Activated T-cell treated with anti-CD3 and anti-CD28 coated beads, Interleukin-2, amount 50 U/mL, for 48 hours (primary cell): ENCODE data around the gene TSKU.
"Not testable (repeated sequence)": the region's sequence is repeated elsewhere in the genome, so short reads cannot be mapped to it uniquely, and the experiment has no call there.

Experiments
- DNase-seq, 2 experiments: peaks; one replicate each; pipeline ENCODE4 v3.0.0-alpha.2; 2020

The TSKU gene

DNA sequence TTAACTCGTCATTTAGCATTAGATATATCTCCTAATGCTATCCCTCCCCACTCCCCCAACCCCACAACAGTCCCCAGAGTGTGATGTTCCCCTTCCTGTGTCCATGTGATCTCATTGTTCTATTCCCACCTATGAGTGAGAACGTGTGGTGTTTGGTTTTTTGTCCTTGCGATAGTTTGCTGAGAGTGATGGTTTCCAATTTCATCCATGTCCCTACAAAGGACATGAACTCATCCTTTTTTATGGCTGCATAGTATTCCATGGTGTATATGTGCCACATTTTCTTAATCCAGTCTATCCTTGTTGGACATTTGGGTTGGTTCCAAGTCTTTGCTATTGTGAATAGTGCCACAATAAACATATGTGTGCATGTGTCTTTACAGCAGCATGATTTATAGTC is 43.4 kb downstream of the TSKU start:
- not testable (repeated sequence) for DNase-seq

GRCh38 chr11:76827005-76827404 is 43.8 kb downstream of the TSKU start:
- DNase-seq: not testable (repeated sequence)

DNA sequence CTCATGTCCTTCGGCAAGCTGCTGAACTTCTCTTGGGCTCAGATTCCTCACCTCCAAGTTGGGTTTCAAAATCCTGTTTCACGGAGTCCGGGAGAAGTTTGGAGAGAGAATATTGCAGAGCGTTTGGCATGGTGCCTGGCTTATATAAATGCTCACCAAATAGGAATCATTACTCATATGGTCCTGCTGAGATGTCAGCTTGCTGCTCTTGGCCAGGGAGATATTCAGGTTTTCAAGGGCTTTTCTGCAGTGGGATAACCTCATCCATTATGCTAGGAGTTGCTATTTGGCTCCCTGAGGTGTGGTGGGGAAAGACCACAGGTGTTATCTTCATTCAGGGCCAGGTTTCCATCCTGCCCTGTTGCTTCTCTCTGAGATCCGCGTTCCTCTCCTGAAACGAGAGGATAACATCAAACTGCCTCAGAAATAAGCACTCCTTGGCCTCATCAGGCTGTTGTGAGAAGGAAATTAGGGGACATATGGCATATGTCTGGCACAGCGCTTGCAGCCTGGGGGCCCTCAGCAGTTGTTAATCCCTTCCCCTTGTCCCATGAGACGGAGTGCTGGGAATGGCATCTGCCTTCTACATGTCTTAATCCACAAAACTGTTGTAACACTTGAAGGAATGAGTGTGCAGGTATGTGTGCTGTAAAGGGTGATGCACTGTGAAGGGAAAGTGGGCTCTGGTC is 47.6 kb downstream of the TSKU start:
- no peak for DNase-seq

DNA sequence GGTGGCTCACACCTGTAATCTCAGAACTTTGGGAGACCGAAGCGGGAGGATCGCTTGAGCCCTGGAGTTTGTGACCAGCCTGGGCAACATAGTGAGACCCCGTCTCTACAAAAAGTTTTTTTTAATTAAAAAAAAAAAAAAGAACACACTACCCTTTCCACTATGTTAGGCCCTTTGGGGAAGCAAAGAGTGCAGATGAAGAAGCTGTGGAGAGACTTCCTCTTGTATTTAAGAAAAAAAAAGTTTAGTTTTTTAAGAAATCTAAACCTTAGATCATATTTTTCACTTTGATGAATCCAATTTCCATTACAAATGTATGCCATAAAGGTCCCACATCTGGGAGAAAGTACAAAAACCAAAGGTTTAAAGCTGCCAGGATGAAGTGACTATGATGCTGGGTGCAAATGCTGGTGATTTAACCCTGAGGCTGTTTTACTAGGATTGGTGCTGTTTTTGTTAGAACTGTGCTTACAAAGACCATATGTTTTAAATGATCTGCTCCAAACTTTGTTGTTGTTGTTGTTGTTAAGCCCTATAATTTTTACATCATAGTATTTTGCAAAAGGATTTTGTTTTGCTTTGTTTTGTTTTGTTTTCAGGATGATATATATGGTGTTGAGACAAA is 48.6 kb downstream of the TSKU start:
- DNase-seq: no peak

DNA sequence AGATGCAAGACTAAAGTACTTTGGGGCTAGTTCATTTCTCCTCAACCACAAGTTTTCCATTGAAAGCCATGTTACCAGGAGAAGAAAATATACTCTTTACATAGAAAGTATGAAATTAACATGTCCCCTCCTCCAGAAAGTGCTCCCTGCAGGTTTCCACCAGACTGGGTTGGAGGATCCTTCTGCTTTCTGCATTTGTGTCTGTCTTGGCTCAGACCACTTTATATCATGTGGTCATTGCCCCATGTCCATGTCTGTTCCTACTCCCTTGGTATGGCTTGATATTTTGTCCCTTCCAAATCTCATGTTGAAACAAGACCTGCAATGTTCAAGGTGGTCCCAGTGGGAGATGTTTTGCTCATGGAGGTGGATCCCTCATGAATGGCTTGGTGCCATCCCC is 49.2 kb downstream of the TSKU start:
- DNase-seq: no peak

DNA sequence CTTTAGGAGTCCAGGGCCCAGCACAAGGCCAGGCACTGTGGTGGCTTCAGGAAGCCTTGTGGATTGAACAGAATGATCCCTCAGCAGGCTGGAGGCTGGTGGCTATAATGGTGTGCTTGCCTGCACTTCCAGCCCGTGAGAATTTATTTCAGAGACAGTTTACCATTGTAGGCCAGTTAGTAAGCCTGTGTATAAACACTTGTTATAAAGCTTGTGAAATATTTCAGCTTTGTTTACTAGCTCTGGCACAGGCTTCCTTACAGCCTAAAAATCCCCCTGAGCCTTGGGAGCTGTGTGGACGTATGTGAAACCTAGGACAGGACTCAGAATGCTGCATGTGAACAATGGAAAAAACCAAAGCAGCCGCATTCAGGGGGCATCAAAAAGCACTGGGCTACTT is 51.0 kb downstream of the TSKU start:
- no peak for DNase-seq

DNA sequence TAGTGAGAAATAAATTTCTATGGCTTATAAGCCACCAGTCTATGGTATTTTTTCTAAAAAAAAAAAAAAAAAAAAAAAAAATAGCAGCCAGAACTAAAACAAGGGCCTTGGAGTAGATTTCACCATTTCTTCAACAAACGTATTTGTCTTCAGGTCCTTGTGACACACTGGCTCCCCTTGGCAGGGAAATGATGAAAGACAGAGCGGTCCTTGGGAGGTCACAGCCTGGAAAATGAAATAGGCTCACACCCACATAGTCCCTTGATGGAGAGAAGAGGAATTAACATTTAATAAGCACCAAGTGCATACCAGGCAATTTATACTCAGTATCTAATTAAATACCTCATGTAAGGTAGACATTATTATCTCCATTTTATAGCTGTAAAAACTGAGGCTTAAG is 51.9 kb downstream of the TSKU start:
- no peak for DNase-seq

DNA sequence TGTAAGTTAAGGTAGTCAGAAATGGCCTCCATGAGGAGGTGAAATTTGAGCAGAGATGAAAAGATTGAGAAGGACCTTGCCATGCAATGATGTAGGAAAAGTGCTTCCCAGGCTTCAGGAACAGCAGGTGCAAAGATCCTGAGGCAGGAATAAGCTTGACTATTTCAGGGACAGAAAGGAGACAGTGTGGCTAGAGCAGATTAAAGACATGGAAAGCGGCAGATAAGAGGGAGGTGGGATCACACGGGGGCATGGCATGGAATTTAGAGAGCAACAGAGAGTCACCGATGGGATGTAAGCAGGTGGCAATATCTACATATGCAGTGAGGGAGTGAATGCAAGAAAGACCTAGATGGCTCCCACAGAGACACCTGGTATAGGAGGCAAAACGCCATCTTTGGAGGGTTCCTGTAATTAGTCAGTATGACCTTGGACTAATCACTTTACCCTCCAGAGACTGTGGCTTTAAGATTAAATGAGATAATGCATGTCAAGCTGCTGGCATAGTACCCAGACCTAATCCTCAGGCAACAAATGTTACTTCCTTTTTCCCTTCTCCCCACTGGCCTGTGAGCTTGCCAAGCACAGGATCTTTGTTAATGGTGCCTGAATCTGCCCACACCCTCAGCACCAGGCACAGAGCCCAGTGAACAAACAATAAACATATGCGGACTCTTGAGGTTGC is 52.9 kb downstream of the TSKU start:
- DNase-seq: no peak

DNA sequence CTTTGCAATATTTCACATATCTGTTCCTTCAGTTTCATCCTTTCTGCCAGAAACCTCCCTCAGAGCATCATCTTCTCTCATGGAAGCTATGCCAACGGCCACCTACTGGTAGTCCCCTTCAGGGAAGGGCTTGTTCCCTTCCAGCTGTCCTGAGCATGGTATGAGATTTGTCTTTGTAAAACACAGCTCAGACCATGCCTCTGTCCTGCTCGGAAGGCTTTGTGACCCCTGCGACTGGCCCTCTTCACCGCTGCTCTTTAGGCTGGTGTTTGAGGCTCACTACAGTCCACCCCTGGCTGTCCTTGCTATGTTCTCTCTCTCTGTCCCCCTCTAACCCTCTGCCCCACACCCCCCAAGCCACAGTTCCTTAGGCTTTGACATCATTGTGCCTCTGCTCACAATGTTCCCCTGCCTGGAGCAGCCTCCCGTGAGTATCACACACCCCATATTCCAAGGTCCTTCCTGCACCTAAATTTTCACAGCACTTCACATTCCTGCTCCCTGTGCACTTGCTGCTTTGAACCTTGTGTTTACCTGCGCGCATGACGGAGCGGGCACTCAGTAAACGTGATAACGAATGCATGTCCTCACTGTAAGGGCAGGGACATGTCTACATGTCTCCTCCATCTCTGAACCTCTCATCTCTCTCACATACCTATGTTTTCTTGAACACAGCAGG is 53.6 kb downstream of the TSKU start:
- no peak for DNase-seq

GRCh38 chr11:76837696-76838677 is 54.8 kb downstream of the TSKU start:
- DNase-seq: no peak

- no peak for DNase-seq
Observed at GRCh38 chr11:76838678-76839068, 55.5 kb downstream of the TSKU start.

DNA sequence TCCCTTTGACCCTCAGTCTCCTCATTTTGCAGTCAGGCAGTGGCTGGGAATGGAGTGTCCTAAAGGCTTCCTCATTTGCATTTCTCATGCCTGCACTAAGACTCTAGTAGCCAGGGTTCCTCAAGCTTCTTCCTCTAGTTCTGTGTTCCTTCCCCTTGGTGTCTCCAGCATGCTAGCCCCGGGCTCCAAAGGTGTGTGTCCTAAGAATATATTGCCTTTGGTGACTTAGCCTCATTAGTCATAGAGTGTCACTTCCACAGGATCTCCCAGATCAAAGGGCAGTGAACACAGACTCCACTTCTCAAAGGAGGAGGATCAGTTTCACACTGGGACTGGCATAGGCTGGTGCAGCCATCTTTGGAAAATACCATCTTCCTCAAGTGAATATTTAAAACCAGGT is 56.2 kb downstream of the TSKU start:
- DNase-seq: no peak

GRCh38 chr11:76841923-76842452 is 58.8 kb downstream of the TSKU start:
- DNase-seq: no peak

GRCh38 chr11:76843907-76844306 is 60.8 kb downstream of the TSKU start:
- DNase-seq: no peak

DNA sequence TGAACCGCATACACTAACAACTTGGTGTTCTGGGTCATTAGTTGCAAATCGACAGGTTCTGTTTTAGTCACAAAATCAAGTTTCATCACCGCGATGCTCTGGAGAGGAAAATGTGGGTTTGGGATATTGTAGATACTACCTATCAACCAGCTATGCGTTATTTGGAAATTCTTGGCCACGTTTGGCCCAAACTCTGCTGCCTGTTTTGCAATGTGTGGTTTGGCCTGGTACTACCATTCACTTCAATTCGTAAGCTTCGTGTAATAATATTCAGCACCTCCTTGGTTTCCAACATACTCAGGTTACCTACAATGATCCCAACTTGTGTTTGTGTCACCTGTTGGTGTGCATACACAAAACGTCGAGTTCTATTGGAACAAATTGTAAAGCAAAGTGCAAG is 61.4 kb downstream of the TSKU start:
- no peak for DNase-seq

GRCh38 chr11:76845069-76845468 is 61.9 kb downstream of the TSKU start:
- no peak for DNase-seq

DNA sequence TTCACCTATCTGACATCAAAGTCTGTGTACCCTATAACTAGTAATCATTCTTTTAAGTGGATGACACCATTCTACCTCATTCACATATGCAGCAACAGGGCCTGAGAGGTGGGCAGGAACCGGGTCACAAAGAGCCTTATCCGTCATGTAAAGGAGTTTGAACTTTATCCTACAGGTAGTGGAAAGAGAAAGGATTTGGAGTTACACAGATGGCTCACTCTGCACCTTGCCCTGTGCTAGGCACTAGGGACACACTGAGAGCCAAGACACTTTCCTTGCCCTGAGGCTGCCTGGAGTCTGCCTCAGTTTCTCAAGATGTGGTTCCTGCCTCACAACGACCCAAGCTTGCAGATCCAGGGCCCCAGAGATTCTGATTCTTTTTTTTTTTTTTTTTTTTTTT is 63.3 kb downstream of the TSKU start:
- DNase-seq: no peak
